Right atrium auricular region (tissue), 2 donors: ENCODE data around the gene CD2. TPM values are rescaled to one million over a fixed set of nuclear protein-coding genes. Genes with fewer than 3 reads are reported as not detected.

Experiments
- DNase-seq: peaks from one replicate; pipeline ENCODE4 v3.0.0-alpha.2; 2019; ENCODE audit warnings: low spot score
- H3K27ac ChIP-seq, 2 donors: fragments of 200-600 bp; sonication (generic); 1 replicate in 1 of 2; 2 replicates in 1 of 2; pipeline ENCODE4 v1.5.1; 2016 to 2019
- H3K27me3 ChIP-seq, 2 donors: fragments of 200-600 bp; sonication (generic); one replicate each; pipeline versions ENCODE4 v1.5.1 to v1.6.0; 2017 to 2019
- H3K36me3 ChIP-seq: fragments of 200-600 bp; sonication (generic); one replicate; pipeline ENCODE4 v1.5.1; 2016
- H3K4me1 ChIP-seq, 2 donors: fragments of 200-600 bp; sonication (generic); one replicate each; pipeline versions ENCODE4 v1.5.1 to v1.6.0; 2017 to 2019
- H3K4me3 ChIP-seq, 2 donors: fragments of 200-600 bp; sonication (generic); 1 replicate in 1 of 2; 2 replicates in 1 of 2; pipeline ENCODE4 v1.5.1; 2017 to 2019; ENCODE audit warnings: mild to moderate bottlenecking in 1 of 2, moderate library complexity in 1 of 2
- H3K9me3 ChIP-seq, 2 donors: fragments of 200-600 bp; sonication (generic); one replicate each; pipeline ENCODE4 v1.5.1; 2019
- CTCF ChIP-seq, 2 donors: fragments of 200-600 bp; sonication (generic); IDR thresholded peaks; one replicate each; pipeline ENCODE4 v1.5.1; 2019; ENCODE audit warnings: antibody characterized with exemption in 2 of 2
- total RNA-seq, 2 donors: library from RNA; depleted of rRNA; stranded (reverse); fragments of >200 nt; gene quantifications; one replicate each; pipeline ENCODE4 v1.1.0, GENCODE V29; 2016

CD2 gene
- total RNA-seq, 2 donors from 2014 or later = 0.26 to 1.6 TPM

GRCh38 chr1:116811321-116811720 is 57.1 kb downstream of the CD2 start:
- TF ChIP-seq CTCF (IDR thresholded peaks at IDR 0.05) = no peak
- no peak for DNase-seq
- Histone ChIP-seq H3K27me3 (no peaks in the 10 kb centered on the region), H3K4me1 (no peaks in the 10 kb centered on the region), H3K4me3 (no peak overlapping the region), H3K9me3 (peaks cover 0 to 8% of the 10 kb centered on the region in 2 donors), H3K36me3 (no peaks in the 10 kb centered on the region), H3K27ac (no peak overlapping the region)

GRCh38 chr1:116814926-116815723 is 60.9 kb downstream of the CD2 start:
- Histone ChIP-seq H3K4me1 (no peaks in the 10 kb centered on the region), H3K27me3 (no peaks in the 10 kb centered on the region), H3K36me3 (no peaks in the 10 kb centered on the region), H3K4me3 (no peak overlapping the region), H3K27ac (no peak overlapping the region), H3K9me3 (peaks cover 0 to 8% of the 10 kb centered on the region in 2 donors)
- TF ChIP-seq CTCF (IDR thresholded peaks at IDR 0.05) = no peak
- DNase-seq = no peak

GRCh38 chr1:116817582-116818064 is 63.4 kb downstream of the CD2 start:
- Histone ChIP-seq H3K4me1 (no peaks in the 10 kb centered on the region), H3K4me3 (no peak overlapping the region), H3K27me3 (no peaks in the 10 kb centered on the region), H3K36me3 (no peaks in the 10 kb centered on the region), H3K9me3 (no peaks in the 10 kb centered on the region), H3K27ac (no peak overlapping the region)
- DNase-seq = no peak
- TF ChIP-seq CTCF (IDR thresholded peaks at IDR 0.05) = peak in 1 of 2 donors; percentile 57

Other genes starting within 250 kb of the CD2 start
- gene CD58, start 183.4 kb upstream of the CD2 start, total RNA-seq = 10 to 100 TPM; 26.4 to 27.4 TPM
- 10 to 100 TPM; 14.9 to 17.6 TPM for gene IGSF3, start 86.7 kb upstream of the CD2 start, total RNA-seq
- gene PTGFRN, start 155.5 kb downstream of the CD2 start, total RNA-seq = 100 to 1,000 TPM; 129 to 141 TPM
- gene CD101, start 247.3 kb downstream of the CD2 start, total RNA-seq = 1 to 10 TPM in 1 of 2 donors, under 1 TPM in 1; 0.11 to 1.3 TPM